GM13976 (cell line): Measurements from ENCODE around the gene STOM.

ENCODE experiments used
- DNase-seq: peaks from one replicate; pipeline ENCODE4 v3.0.0; 2012; ENCODE audit warnings: low spot score
- in situ Hi-C: fragments of 300-500 bp; cut with MboI; formaldehyde crosslinking; loops from one replicate; pipeline ENCODE4 v1.12.0; 2022; ENCODE audit warnings: low sequenced_read_pairs, mixed read lengths, inconsistent platforms; ENCODE audit not compliant: unreplicated experiment
- TF ChIP-seq, protein P1 (sequence below): IDR thresholded peaks from 2 replicates; pipeline ENCODE4 v1.5.1; 2012; ENCODE audit warnings: borderline replicate concordance, mild to moderate bottlenecking; ENCODE audit not compliant: insufficient read depth; ENCODE audit errors: extremely low read depth, missing control alignments, control extremely low read depth

The STOM gene

GRCh38 chr9:121372239-121373010 is 2.4 kb upstream of the STOM start:
- in situ Hi-C loops = loop anchor here (10.0 kb wide), 1 partner anchor 48 kb away; no protein-coding TSS in a partner anchor
- TF ChIP-seq, protein P1, sequence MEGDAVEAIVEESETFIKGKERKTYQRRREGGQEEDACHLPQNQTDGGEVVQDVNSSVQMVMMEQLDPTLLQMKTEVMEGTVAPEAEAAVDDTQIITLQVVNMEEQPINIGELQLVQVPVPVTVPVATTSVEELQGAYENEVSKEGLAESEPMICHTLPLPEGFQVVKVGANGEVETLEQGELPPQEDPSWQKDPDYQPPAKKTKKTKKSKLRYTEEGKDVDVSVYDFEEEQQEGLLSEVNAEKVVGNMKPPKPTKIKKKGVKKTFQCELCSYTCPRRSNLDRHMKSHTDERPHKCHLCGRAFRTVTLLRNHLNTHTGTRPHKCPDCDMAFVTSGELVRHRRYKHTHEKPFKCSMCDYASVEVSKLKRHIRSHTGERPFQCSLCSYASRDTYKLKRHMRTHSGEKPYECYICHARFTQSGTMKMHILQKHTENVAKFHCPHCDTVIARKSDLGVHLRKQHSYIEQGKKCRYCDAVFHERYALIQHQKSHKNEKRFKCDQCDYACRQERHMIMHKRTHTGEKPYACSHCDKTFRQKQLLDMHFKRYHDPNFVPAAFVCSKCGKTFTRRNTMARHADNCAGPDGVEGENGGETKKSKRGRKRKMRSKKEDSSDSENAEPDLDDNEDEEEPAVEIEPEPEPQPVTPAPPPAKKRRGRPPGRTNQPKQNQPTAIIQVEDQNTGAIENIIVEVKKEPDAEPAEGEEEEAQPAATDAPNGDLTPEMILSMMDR = no peak
- no peak for DNase-seq

- in situ Hi-C loops = loop anchor here (10.0 kb wide), 1 partner anchor 47 kb away; no protein-coding TSS in a partner anchor
- DNase-seq = no peak
- TF ChIP-seq, protein P1 = no peak
Measured at GRCh38 chr9:121371495-121372061, 1.5 kb upstream of the STOM start.

- in situ Hi-C loops = no loop called here
- no peak for DNase-seq
- TF ChIP-seq, protein P1 = no peak
Measured at GRCh38 chr9:121368745-121369144, 1.3 kb downstream of the STOM start.

- TF ChIP-seq, protein P1 = no peak
- in situ Hi-C loops = no loop called here
- no peak for DNase-seq
Measured at GRCh38 chr9:121368138-121368522, 1.9 kb downstream of the STOM start.

GRCh38 chr9:121367306-121368137 is 2.5 kb downstream of the STOM start:
- TF ChIP-seq, protein P1 = no peak
- no peak for DNase-seq
- in situ Hi-C loops = no loop called here

DNA sequence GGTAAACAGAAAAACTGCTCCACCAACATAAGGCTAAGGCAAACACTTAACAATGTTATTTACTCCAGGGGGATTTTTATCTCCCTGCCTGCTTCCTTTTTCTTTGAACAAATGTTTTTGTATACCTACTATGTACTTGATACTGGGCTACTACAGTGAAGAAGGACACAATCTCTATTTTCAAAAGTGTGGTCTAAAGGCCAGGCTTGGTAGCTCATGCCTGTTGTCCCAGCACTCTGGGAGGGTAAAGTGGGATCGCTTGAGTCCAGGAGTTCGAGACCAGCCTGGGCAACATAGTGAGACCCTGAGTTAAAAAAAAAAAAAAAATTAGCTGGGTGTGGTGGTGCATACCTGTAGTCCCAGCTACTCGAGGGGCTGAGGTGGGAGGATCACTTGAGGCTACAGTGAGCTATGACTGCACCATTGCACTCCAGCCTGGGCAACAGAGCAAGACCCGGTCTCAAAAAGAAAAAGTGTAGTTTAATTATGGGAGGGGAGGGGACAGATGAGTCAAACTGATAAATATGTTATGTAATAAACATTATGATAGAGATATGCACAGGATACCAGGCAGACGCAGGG is 3.3 kb downstream of the STOM start:
- DNase-seq = no peak
- TF ChIP-seq, protein P1 = no peak
- in situ Hi-C loops = no loop called here
